GM18867 (cell line): ENCODE measurements around the gene KIF5B.
"Not testable (repeated sequence)": the region's sequence is repeated elsewhere in the genome, so short reads cannot be mapped to it uniquely, and the experiment has no call there.

Source experiments
- ATAC-seq: cut with Tn5 transposase; IDR thresholded peaks from one replicate; pipeline ENCODE4 v1.9.1; 2021; ENCODE audit warnings: mild to moderate bottlenecking, moderate library complexity; ENCODE audit not compliant: unreplicated experiment

Gene KIF5B

GRCh38 chr10:32056136-32057035 lies at the start of gene KIF5B:
Gene KIF5B, minus strand, starts transcription at chr10:32056425. Its CDS starts 452 bp downstream, at chr10:32055973.
- ATAC-seq = peak; percentile 86

GRCh38 chr10:32105782-32106382 lies 49.7 kb upstream of the KIF5B start:
- ATAC-seq = no peak

- no peak for ATAC-seq
Observed at GRCh38 chr10:32104622-32105509, 48.6 kb upstream of the KIF5B start.

DNA sequence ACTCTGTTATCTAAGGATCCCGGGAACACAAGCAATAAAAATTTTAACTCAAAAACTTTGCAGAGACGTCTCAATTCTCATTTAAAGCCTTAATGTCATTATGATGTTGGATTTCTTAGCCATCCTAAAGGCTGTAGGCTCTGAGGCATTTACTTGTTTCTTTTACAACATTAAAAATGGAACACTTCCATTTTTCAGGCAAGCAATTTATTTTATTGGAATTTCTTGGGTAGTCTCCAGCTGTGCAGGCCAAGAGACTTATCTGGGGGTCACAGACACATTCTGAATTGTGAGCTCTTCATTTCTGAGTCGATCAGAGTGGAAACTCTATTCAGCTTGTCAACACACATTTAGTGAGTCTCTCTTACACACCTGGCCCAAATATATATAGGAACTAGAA lies 48.0 kb upstream of the KIF5B start:
- ATAC-seq = no peak

- ATAC-seq = no peak
Observed at GRCh38 chr10:32103721-32104120, 47.5 kb upstream of the KIF5B start.

GRCh38 chr10:32098566-32099259 lies 42.5 kb upstream of the KIF5B start:
- not testable (repeated sequence) for ATAC-seq

GRCh38 chr10:32095116-32095733 lies 39.0 kb upstream of the KIF5B start:
- no peak for ATAC-seq

DNA sequence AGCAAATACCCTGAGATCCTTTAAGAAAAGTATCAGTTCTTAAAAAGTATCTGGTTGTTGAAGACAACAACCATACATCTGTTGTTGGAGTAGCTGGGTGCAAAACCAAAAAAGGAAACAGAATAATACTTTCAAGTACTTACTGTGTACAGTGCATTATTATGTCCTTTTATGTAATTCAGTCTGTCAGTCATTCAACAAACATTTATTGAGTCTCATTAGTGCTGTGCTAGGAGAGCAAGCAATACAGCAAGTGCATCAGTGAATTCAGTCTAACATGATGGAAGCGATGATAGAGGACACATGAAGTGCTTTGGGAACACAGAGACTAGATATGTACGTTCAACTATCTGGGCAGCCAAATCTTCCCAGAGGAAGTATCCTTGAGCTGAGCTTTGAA lies 37.4 kb upstream of the KIF5B start:
- ATAC-seq = no peak

DNA sequence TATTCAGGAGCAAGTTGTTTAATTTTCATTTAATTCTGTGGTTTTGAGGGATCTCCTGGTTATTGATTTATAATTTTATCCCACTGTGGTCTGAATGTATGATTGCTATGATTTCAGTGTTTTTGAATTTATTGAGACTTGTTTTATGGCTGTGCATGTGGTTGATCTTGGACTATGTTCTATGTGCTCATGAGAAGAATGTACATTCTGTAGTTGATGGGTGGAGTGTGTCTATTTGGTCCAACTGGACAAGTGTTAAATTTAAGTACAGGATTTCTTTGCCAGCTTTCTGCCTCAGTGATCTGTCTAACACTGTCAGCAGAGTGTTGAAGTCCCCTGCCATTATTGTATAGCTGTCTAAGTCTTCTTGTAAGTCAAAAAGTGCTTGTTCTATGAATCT lies 34.8 kb upstream of the KIF5B start:
- no peak for ATAC-seq

- ATAC-seq = no peak
Observed at GRCh38 chr10:32084185-32084851, 28.1 kb upstream of the KIF5B start.

- ATAC-seq = no peak
Observed at GRCh38 chr10:32077896-32078485, 21.8 kb upstream of the KIF5B start.

- ATAC-seq = no peak
Observed at GRCh38 chr10:32073659-32074058, 17.4 kb upstream of the KIF5B start.

- no peak for ATAC-seq
Observed at GRCh38 chr10:32073128-32073527, 16.9 kb upstream of the KIF5B start.

DNA sequence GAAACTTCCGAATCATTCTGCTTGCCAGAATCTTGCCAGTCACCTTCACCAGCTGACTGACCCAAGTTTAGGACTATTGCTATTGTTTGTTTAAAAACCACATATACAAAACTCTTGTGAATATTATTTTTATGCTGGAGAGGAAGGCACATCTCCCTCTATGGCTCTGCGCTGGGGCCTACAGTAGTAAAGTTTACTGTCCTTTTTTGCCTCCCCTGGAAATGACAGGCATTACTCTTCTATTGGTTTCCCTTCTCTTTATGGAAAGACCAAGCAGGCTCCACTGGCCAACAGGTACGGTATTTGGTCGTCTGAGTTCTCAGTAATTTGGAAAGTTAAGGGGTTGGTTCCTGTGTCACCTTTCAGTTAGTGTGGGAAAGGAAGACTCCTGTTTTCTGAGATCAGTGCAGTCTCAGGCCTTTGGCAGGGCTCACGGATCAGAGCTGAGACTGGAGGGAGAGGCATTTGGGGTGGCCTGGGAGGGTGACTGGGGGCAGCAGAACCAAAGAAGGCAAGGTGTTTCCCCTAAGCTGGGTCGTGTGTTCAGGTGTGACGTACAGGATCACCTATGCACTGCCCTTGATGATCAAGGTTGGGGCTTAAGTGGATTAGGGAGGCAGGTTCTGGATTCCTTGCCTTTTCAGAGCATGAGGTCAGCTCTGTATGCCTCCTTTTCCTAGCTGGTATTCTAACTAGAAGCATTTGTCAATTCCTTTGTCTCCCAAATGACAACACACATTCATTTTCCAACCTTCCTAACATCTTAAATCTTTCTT lies 16.0 kb upstream of the KIF5B start:
- no peak for ATAC-seq

DNA sequence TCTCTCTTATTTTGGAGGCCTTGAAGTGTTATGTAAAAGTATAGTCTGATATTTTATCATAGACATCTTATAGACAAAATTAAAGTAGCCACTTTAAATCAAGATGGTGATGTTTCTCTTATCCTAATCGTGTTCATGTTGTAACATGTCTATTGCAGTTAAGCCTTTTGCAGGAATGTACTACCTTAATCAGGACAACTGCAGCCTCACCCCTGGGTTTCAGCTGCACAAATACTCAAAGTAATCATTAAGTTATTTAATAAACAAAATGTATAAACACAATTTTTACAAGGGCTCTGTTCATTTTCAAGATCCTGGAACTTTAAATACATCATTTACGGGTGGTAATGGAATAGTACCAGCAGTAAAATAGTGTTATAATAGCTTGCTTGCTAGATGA lies 14.4 kb upstream of the KIF5B start:
- no peak for ATAC-seq

GRCh38 chr10:32068569-32068968 lies 12.3 kb upstream of the KIF5B start:
- no peak for ATAC-seq

GRCh38 chr10:32067931-32068330 lies 11.7 kb upstream of the KIF5B start:
- not testable (repeated sequence) for ATAC-seq

- no peak for ATAC-seq
Observed at GRCh38 chr10:32065856-32066255, 9.6 kb upstream of the KIF5B start.

- ATAC-seq = no peak
Observed at GRCh38 chr10:32061440-32061839, 5.2 kb upstream of the KIF5B start.
